Amygdala (tissue), 56 donors: ENCODE results near the gene SAV1.
A peak's percentile ranks its signal among the peaks of the same experiment; 100 is the strongest.
"Not testable (repeated sequence)": the region's sequence is repeated elsewhere in the genome, so short reads cannot be mapped to it uniquely, and the experiment has no call there.

Source experiments
- DNase-seq, 56 donors: peaks; one replicate each; lab custom pipeline; 2025; lab: John Stamatoyannopoulos, UW

Gene SAV1

GRCh38 chr14:50667996-50668825 is at the start of gene SAV1:
SAV1 (minus strand) TSS chr14:50668306; CDS start chr14:50667967, 339 bp downstream.
- DNase-seq: peak in 55 of 56 donors; percentile 29 to 91 (median 75)

DNA sequence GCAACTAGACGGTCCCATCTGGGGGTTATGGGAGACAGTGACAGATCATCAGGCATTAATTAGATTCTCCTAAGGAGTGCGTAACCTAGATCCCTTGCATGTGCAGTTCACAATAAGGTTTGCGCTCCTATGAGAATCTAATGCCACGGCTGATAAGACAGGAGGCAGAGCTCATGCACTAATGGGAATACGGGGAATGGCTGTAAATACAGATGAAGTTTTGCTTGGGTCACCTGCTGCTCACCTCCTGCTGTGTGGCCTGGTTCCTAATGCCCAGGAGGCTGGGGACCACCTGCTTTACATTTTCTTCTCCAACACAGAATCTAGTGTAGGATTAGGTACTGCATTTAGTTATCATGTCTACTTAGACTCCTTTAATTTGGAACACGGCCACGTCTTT is 49.7 kb upstream of the SAV1 start:
- DNase-seq: no peak

GRCh38 chr14:50714450-50715073 is 46.5 kb upstream of the SAV1 start:
- DNase-seq: peak in 3 of 56 donors; percentile 3 to 55 (median 4)

GRCh38 chr14:50711043-50711442 is 42.9 kb upstream of the SAV1 start:
- no peak for DNase-seq

DNA sequence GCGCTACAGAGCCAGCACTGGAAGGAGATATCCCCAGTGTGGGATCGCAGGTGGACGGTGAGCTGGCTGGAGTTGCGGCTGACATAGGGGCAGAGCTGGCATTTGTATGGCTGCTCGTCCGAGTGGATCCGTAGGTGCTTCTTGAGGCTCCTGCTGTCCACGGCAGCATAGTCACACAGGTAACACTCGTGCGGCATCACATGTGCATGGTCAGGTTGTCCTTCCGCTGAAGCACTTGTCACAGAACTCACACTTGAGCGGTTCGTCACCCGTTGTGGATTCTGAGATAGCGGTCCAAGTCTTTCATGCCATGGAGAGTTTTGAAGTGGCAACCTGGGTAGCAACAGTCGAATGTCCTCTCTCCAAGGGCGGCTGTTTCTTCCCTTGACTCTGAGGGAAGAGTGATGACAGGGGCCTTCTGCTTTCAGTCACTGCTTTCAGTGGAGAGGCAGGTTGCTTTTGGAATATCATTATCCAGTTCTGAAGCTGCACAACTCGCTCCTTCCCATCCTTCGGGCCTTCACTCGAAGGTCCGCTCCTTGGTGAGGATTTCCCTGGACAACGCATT is 37.0 kb upstream of the SAV1 start:
- no peak for DNase-seq

DNA sequence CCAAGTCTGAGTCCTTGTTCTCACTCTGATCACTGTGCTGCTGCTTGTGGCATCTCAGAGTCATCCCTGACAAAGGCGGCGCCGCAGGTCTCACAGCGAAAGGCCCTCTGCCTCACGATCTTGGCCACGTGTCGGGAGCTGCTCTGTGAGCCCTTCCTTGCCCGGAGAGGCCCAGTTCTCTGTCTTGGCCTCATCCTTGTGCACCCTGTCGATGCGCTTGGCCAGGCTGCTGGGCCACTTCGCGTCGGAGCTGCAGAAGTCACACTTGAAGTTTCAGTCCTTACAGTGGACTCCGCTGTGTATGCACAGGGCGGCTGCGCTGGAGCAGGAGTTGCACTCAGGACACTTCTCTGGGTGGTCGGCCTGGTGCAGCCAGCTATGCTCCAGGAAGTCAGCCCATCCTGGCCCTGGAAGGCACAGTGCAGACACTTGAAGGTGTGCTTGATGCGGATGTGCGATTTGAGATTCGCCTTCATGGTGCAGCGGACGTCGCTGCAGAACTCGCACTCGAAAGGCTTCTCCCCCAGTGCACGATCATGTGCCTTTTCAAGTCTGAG is 36.4 kb upstream of the SAV1 start:
- DNase-seq: no peak

GRCh38 chr14:50697659-50698290 is 29.7 kb upstream of the SAV1 start:
- no peak for DNase-seq

GRCh38 chr14:50694260-50694659 is 26.2 kb upstream of the SAV1 start:
- not testable (repeated sequence) for DNase-seq

DNA sequence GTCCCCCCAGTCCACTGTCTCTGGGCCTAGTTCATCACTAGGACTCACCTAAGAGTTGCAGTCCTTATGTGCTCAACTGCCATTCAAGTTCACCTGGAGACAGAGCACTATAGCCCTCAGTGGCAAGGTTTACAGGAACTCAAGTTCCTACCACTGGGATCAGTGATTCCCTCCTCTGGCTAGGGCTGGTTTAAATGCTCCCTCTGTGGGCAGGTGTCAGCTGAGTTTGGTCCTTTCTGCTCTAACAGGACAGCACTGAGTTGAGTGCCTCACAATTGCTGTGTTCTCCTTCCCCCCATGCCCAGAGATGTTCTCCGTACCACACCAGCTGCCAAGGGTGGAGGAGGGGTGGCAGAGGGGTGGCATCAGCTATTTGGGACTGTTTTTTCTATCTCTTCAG is 20.8 kb upstream of the SAV1 start:
- DNase-seq: no peak

- DNase-seq: no peak
Observed at GRCh38 chr14:50679674-50680073, 11.6 kb upstream of the SAV1 start.

- no peak for DNase-seq
Observed at GRCh38 chr14:50678163-50678562, 10.1 kb upstream of the SAV1 start.

GRCh38 chr14:50677527-50678063 is 9.5 kb upstream of the SAV1 start:
- DNase-seq: no peak

GRCh38 chr14:50676814-50677516 is 8.9 kb upstream of the SAV1 start:
- no peak for DNase-seq

DNA sequence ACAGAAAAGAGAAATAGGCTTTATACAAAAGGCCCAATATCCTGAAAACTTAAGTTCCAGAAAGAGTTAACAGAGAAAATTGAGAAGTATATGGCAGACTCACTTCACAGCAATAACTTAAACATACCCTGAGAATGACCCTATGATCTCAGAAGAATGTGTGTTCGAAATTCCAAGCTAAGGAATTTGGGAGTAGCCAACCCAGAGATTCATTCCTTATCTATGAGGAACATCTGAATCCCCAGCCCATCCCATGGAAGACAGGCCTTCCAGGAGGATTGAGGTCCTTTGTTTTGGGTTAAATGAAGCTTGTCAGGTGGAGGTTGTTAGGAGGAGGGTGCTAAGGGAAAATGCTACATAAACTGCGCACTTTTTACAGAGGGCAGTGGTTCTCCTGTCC is 7.5 kb upstream of the SAV1 start:
- no peak for DNase-seq

- no peak for DNase-seq
Observed at GRCh38 chr14:50670866-50671256, 2.8 kb upstream of the SAV1 start.

- no peak for DNase-seq
Observed at GRCh38 chr14:50670196-50670865, 2.2 kb upstream of the SAV1 start.

GRCh38 chr14:50669441-50669986 is 1.4 kb upstream of the SAV1 start:
- DNase-seq: no peak

- DNase-seq: no peak
Observed at GRCh38 chr14:50668826-50669143, 679 bp upstream of the SAV1 start.

- peak in 6 of 56 donors; percentile 12 to 68 (median 42) for DNase-seq
Observed at GRCh38 chr14:50667684-50667995, 466 bp downstream of the SAV1 start.
